GM06990 (cell line): ENCODE data around the gene FRMPD2.

ENCODE experiments used
- DNase-seq: peaks from one replicate; pipeline ENCODE4 v3.0.0-alpha.2; 2011; ENCODE audit not compliant: insufficient read length; ENCODE audit errors: extremely low read depth
- H3K27me3 ChIP-seq: replicated peaks from 2 replicates; pipeline ENCODE4 v1.6.0; 2011; ENCODE audit warnings: low read length; ENCODE audit not compliant: control insufficient read depth, insufficient read depth
- H3K36me3 ChIP-seq: 2 replicates; pipeline ENCODE4 v1.5.1; 2011; ENCODE audit warnings: low read length; ENCODE audit not compliant: control insufficient read depth, insufficient read depth
- H3K4me3 ChIP-seq: replicated peaks from 2 replicates; pipeline ENCODE4 v1.5.1; 2011; ENCODE audit warnings: low read depth, mild to moderate bottlenecking, control low read depth, low read length
- CTCF ChIP-seq: IDR thresholded peaks from 2 replicates; pipeline ENCODE4 v1.5.1; 2011; ENCODE audit warnings: low read length, control low read depth, mild to moderate bottlenecking, inconsistent platforms; ENCODE audit not compliant: insufficient read depth, poor library complexity, severe bottlenecking

FRMPD2 gene

GRCh38 chr10:48271047-48271730 lies 3.3 kb downstream of the FRMPD2 start:
- Histone ChIP-seq H3K27me3 (no peaks in the 10 kb centered on the region), H3K36me3 (no peaks in the 10 kb centered on the region), H3K4me3 (no peak overlapping the region)
- no peak for DNase-seq
- no peak for TF ChIP-seq CTCF

- no peak for DNase-seq
- Histone ChIP-seq H3K27me3 (no peaks in the 10 kb centered on the region), H3K4me3 (no peak overlapping the region), H3K36me3 (no peaks in the 10 kb centered on the region)
- no peak for TF ChIP-seq CTCF
Observed at GRCh38 chr10:48266528-48266927, 8.0 kb downstream of the FRMPD2 start.

- TF ChIP-seq CTCF, result no peak
- no peak for DNase-seq
Observed at GRCh38 chr10:48258105-48258504, 16.4 kb downstream of the FRMPD2 start.

GRCh38 chr10:48257407-48257961 lies 17.0 kb downstream of the FRMPD2 start:
- Histone ChIP-seq H3K4me3 (no peak overlapping the region), H3K36me3 (no peaks in the 10 kb centered on the region), H3K27me3 (no peaks in the 10 kb centered on the region)
- no peak for DNase-seq
- TF ChIP-seq CTCF, result no peak

More at GRCh38 chr10:48258105-48258504, 16.4 kb downstream of the FRMPD2 start:
- no peaks in the 10 kb centered on the region for H3K27me3 ChIP-seq
- H3K4me3 ChIP-seq, result no peak overlapping the region
- no peaks in the 10 kb centered on the region for H3K36me3 ChIP-seq

GRCh38 chr10:48255722-48256121 lies 18.8 kb downstream of the FRMPD2 start:
- H3K36me3 ChIP-seq, result no peaks in the 10 kb centered on the region
- no peak for DNase-seq
- no peak overlapping the region for H3K4me3 ChIP-seq
- no peak for TF ChIP-seq CTCF
- H3K27me3 ChIP-seq, result no peaks in the 10 kb centered on the region
